Testis (tissue), 2 donors: ENCODE measurements around the gene PANX2.
"Not testable (repeated sequence)": the region's sequence is repeated elsewhere in the genome, so short reads cannot be mapped to it uniquely, and the experiment has no call there.

Experiments used
- CTCF ChIP-seq, 3 experiments: fragments of 450-650 bp in 2 of 3; fragments of 200-600 bp in 1 of 3; sonication (generic) in 1 of 3; IDR thresholded peaks; one replicate each; pipeline ENCODE4 v1.5.1; 2016 to 2019; ENCODE audit warnings: antibody characterized with exemption in 3 of 3, mild to moderate bottlenecking in 2 of 3, moderate library complexity in 1 of 3
- POLR2A ChIP-seq: fragments of 450-650 bp; IDR thresholded peaks from one replicate; pipeline ENCODE4 v1.6.1; 2017; ENCODE audit warnings: antibody characterized with exemption, mild to moderate bottlenecking, moderate library complexity

DNA sequence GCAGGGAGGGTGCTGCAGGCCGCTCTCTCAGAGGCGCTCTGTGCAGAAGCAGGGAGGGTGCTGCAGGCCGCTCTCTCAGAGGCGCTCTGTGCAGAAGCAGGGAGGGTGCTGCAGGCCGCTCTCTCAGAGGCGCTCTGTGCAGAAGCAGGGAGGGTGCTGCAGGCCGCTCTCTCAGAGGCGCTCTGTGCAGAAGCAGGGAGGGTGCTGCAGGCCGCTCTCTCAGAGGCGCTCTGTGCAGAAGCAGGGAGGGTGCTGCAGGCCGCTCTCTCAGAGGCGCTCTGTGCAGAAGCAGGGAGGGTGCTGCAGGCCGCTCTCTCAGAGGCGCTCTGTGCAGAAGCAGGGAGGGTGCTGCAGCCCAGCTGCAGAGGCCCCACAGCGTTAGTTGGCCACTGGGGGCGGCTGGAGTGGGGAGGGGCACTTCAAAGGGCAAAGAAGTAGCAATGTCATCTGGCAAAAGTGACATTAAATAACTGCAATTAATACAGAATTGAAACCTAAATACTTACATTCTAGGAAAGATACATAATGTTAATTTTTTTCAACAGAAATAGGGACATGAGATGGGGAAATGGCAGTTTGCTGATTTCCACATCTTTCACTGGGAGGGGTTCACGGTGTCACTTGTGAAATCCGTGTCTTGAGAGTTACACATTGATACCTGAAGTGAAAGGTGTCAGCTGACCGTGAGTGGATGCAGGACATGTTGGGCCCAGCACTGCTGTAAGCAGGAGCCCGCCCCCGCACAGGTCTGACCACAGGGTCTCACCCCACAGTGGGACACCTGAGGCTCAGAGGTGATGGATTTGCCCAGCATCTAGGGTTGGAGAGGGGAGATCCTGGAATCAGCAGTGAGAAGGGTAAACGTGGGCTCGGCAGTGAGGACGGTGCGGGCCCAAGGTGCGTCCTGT, 23.0 kb upstream of the PANX2 start:
- not testable (repeated sequence) for TF ChIP-seq CTCF (IDR thresholded peaks at IDR 0.05); POLR2A
